ENCODE data around the gene EVC2.

DNA sequence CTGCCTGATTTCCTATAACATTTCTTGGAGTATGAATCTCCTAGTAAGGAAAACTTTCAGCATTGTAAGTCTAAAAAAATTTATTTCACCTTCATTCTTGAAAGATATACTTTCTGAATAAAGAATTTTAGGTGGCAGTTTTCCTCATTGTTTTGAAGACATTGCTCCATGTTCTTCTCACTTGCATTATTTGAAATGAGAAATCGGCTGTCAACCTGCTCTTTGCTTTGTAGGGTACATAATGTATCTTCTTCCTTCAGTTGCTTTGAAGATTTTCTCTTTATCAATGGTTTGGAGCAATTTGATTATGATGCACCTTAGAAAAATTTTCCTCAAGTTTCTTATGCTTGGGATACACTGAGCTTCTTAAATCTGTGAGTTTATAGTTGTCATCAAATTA lies 120.3 kb downstream of the EVC2 start:
- no peak for TF ChIP-seq POLR2AphosphoS5 (IDR thresholded peaks at IDR 0.05)
- TF ChIP-seq, protein P1, sequence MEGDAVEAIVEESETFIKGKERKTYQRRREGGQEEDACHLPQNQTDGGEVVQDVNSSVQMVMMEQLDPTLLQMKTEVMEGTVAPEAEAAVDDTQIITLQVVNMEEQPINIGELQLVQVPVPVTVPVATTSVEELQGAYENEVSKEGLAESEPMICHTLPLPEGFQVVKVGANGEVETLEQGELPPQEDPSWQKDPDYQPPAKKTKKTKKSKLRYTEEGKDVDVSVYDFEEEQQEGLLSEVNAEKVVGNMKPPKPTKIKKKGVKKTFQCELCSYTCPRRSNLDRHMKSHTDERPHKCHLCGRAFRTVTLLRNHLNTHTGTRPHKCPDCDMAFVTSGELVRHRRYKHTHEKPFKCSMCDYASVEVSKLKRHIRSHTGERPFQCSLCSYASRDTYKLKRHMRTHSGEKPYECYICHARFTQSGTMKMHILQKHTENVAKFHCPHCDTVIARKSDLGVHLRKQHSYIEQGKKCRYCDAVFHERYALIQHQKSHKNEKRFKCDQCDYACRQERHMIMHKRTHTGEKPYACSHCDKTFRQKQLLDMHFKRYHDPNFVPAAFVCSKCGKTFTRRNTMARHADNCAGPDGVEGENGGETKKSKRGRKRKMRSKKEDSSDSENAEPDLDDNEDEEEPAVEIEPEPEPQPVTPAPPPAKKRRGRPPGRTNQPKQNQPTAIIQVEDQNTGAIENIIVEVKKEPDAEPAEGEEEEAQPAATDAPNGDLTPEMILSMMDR (IDR thresholded peaks at IDR 0.05): no peak
- TF ChIP-seq POLR2A (IDR thresholded peaks at IDR 0.05): no peak
